Testis (tissue), 2 donors: ENCODE measurements around the gene SYT8.

Experiments used
- POLR2A ChIP-seq: fragments of 450-650 bp; IDR thresholded peaks from one replicate; pipeline ENCODE4 v1.6.1; 2017; ENCODE audit warnings: antibody characterized with exemption, mild to moderate bottlenecking, moderate library complexity
- TF ChIP-seq, protein P1 (sequence below), 3 experiments: fragments of 450-650 bp in 2 of 3; fragments of 200-600 bp in 1 of 3; sonication (generic) in 1 of 3; IDR thresholded peaks; one replicate each; pipeline ENCODE4 v1.5.1; 2016 to 2019; ENCODE audit warnings: antibody characterized with exemption in 3 of 3, mild to moderate bottlenecking in 2 of 3, moderate library complexity in 1 of 3

- TF ChIP-seq, protein P1, sequence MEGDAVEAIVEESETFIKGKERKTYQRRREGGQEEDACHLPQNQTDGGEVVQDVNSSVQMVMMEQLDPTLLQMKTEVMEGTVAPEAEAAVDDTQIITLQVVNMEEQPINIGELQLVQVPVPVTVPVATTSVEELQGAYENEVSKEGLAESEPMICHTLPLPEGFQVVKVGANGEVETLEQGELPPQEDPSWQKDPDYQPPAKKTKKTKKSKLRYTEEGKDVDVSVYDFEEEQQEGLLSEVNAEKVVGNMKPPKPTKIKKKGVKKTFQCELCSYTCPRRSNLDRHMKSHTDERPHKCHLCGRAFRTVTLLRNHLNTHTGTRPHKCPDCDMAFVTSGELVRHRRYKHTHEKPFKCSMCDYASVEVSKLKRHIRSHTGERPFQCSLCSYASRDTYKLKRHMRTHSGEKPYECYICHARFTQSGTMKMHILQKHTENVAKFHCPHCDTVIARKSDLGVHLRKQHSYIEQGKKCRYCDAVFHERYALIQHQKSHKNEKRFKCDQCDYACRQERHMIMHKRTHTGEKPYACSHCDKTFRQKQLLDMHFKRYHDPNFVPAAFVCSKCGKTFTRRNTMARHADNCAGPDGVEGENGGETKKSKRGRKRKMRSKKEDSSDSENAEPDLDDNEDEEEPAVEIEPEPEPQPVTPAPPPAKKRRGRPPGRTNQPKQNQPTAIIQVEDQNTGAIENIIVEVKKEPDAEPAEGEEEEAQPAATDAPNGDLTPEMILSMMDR (IDR thresholded peaks at IDR 0.05) = no peak
- no peak for TF ChIP-seq POLR2A
Measured at GRCh38 chr11:1852877-1853276, 18.1 kb downstream of the SYT8 start, which contains the start of gene LSP1.
